GM19463 (cell line): Measurements from ENCODE around the gene C1QTNF12.

Experiments used
- ATAC-seq: cut with Tn5 transposase; IDR thresholded peaks from one replicate; pipeline ENCODE4 v1.9.1; 2021; ENCODE audit warnings: mild to moderate bottlenecking, moderate library complexity; ENCODE audit not compliant: unreplicated experiment

C1QTNF12 gene

GRCh38 chr1:1281533-1282321 is 35.2 kb upstream of the C1QTNF12 start:
- ATAC-seq: no peak

GRCh38 chr1:1280782-1281481 is 34.4 kb upstream of the C1QTNF12 start:
- no peak for ATAC-seq

GRCh38 chr1:1279028-1279427 is 32.5 kb upstream of the C1QTNF12 start:
- no peak for ATAC-seq

GRCh38 chr1:1278620-1279019 is 32.1 kb upstream of the C1QTNF12 start:
- no peak for ATAC-seq

- no peak for ATAC-seq
Observed at GRCh38 chr1:1275836-1276235, 29.3 kb upstream of the C1QTNF12 start.

GRCh38 chr1:1274931-1275431 is 28.5 kb upstream of the C1QTNF12 start:
- no peak for ATAC-seq

- ATAC-seq: no peak
Observed at GRCh38 chr1:1274299-1274930, 27.9 kb upstream of the C1QTNF12 start.

GRCh38 chr1:1273512-1274298 is 27.2 kb upstream of the C1QTNF12 start, which contains the start of gene UBE2J2:
UBE2J2 (minus strand) TSS chr1:1273854; CDS start chr1:1267992, 5,862 bp downstream.
- ATAC-seq: peak; percentile 85

GRCh38 chr1:1273209-1273511 is 26.6 kb upstream of the C1QTNF12 start:
- ATAC-seq: no peak

- no peak for ATAC-seq
Observed at GRCh38 chr1:1272341-1273208, 26.1 kb upstream of the C1QTNF12 start.

GRCh38 chr1:1270813-1271212 is 24.3 kb upstream of the C1QTNF12 start:
- ATAC-seq: no peak

- ATAC-seq: no peak
Observed at GRCh38 chr1:1268284-1268682, 21.8 kb upstream of the C1QTNF12 start.

- no peak for ATAC-seq
Observed at GRCh38 chr1:1267488-1268283, 21.2 kb upstream of the C1QTNF12 start.

- ATAC-seq: no peak
Observed at GRCh38 chr1:1264868-1265272, 18.3 kb upstream of the C1QTNF12 start.

GRCh38 chr1:1264026-1264425 is 17.5 kb upstream of the C1QTNF12 start:
- ATAC-seq: no peak

- ATAC-seq: no peak
Observed at GRCh38 chr1:1262758-1263157, 16.2 kb upstream of the C1QTNF12 start.

- ATAC-seq: no peak
Observed at GRCh38 chr1:1262071-1262470, 15.5 kb upstream of the C1QTNF12 start.

- ATAC-seq: no peak
Observed at GRCh38 chr1:1260843-1261560, 14.5 kb upstream of the C1QTNF12 start.
